ENCODE data around the gene PRXL2C.

PRXL2C gene

GRCh38 chr9:96612105-96612965 lies 42.8 kb downstream of the PRXL2C start:
- peak; percentile 78 for DNase-seq

- no peak for DNase-seq
Measured at GRCh38 chr9:96611302-96611701, 43.8 kb downstream of the PRXL2C start.

GRCh38 chr9:96609732-96610131 lies 45.4 kb downstream of the PRXL2C start:
- no peak for DNase-seq

GRCh38 chr9:96607971-96608370 lies 47.1 kb downstream of the PRXL2C start:
- DNase-seq = peak; percentile 16

GRCh38 chr9:96605328-96605727 lies 49.8 kb downstream of the PRXL2C start:
- DNase-seq = peak; percentile 14

GRCh38 chr9:96604004-96604319 lies 51.2 kb downstream of the PRXL2C start:
- no peak for DNase-seq

- no peak for DNase-seq
Measured at GRCh38 chr9:96603305-96604003, 51.7 kb downstream of the PRXL2C start.

- peak; percentile 29 for DNase-seq
Measured at GRCh38 chr9:96599298-96599697, 55.8 kb downstream of the PRXL2C start.

GRCh38 chr9:96596601-96597111 lies 58.5 kb downstream of the PRXL2C start:
- DNase-seq = no peak

All from fibroblast of upper back skin (primary cell).